ENCODE data around the gene PTH1R. TPM values are rescaled to one million over a fixed set of nuclear protein-coding genes. Genes with fewer than 3 reads are reported as not detected.

The PTH1R gene
- total RNA-seq, 1 donor from 2014 or later: 36.4 TPM

GRCh38 chr3:46926447-46926846 lies 48.9 kb downstream of the PTH1R start:
- Mint-ChIP-seq H3K4me1 (peaks cover 9% of the 10 kb centered on the region), H3K27ac (no peak overlapping the region), H3K27me3 (ENCODE audit: low read depth) (no peaks in the 10 kb centered on the region), H3K9me3 (peaks cover 11% of the 10 kb centered on the region), H3K36me3 (peaks cover 20% of the 10 kb centered on the region), H3K4me3 (no peak overlapping the region)
- no peak for TF ChIP-seq CTCF (IDR thresholded peaks at IDR 0.05; ENCODE audit: unreplicated experiment)
- DNase-seq (ENCODE audit: low spot score in 2 of 2, unreplicated experiment in 2 of 2): no peak

- Mint-ChIP-seq H3K4me1 (peaks cover 16% of the 10 kb centered on the region), H3K27me3 (ENCODE audit: low read depth) (no peaks in the 10 kb centered on the region), H3K36me3 (peaks cover 19% of the 10 kb centered on the region), H3K27ac (no peak overlapping the region), H3K9me3 (peaks cover 11% of the 10 kb centered on the region), H3K4me3 (no peak overlapping the region)
- DNase-seq (ENCODE audit: low spot score in 2 of 2, unreplicated experiment in 2 of 2): no peak
- no peak for TF ChIP-seq CTCF (IDR thresholded peaks at IDR 0.05; ENCODE audit: unreplicated experiment)
Measured at GRCh38 chr3:46926871-46927717, 49.6 kb downstream of the PTH1R start.

- Mint-ChIP-seq H3K27ac (no peak overlapping the region), H3K9me3 (peaks cover 11% of the 10 kb centered on the region)
Measured at GRCh38 chr3:46927718-46928073, 50.2 kb downstream of the PTH1R start.

GRCh38 chr3:46928282-46928681 lies 50.8 kb downstream of the PTH1R start:
- H3K4me1 Mint-ChIP-seq: peaks cover 20% of the 10 kb centered on the region
- TF ChIP-seq CTCF (IDR thresholded peaks at IDR 0.05; ENCODE audit: unreplicated experiment): no peak
- DNase-seq (ENCODE audit: low spot score in 2 of 2, unreplicated experiment in 2 of 2): no peak
- H3K4me3 Mint-ChIP-seq: no peak overlapping the region
- H3K36me3 Mint-ChIP-seq: peaks cover 15% of the 10 kb centered on the region
- no peak overlapping the region for H3K27ac Mint-ChIP-seq
- peaks cover 11% of the 10 kb centered on the region for H3K9me3 Mint-ChIP-seq
- H3K27me3 Mint-ChIP-seq (ENCODE audit: low read depth): no peaks in the 10 kb centered on the region

More at GRCh38 chr3:46927718-46928073, 50.2 kb downstream of the PTH1R start:
- no peak for DNase-seq (ENCODE audit: low spot score in 2 of 2, unreplicated experiment in 2 of 2)
- Mint-ChIP-seq H3K27me3 (ENCODE audit: low read depth) (no peaks in the 10 kb centered on the region), H3K4me1 (peaks cover 20% of the 10 kb centered on the region), H3K4me3 (no peak overlapping the region), H3K36me3 (peaks cover 19% of the 10 kb centered on the region)
- TF ChIP-seq CTCF (IDR thresholded peaks at IDR 0.05; ENCODE audit: unreplicated experiment): no peak

GRCh38 chr3:46929324-46929723 lies 51.8 kb downstream of the PTH1R start:
- Mint-ChIP-seq H3K9me3 (peaks cover 11% of the 10 kb centered on the region), H3K4me1 (peaks cover 24% of the 10 kb centered on the region), H3K27ac (no peak overlapping the region), H3K36me3 (peaks cover 13% of the 10 kb centered on the region), H3K4me3 (no peak overlapping the region), H3K27me3 (ENCODE audit: low read depth) (no peaks in the 10 kb centered on the region)
- no peak for DNase-seq (ENCODE audit: low spot score in 2 of 2, unreplicated experiment in 2 of 2)
- no peak for TF ChIP-seq CTCF (IDR thresholded peaks at IDR 0.05; ENCODE audit: unreplicated experiment)

Measured in mesothelial cell of epicardium (in vitro differentiated cells).